ENCODE results near the gene ZNF765. TPM values are rescaled to one million over a fixed set of nuclear protein-coding genes. Genes with fewer than 3 reads are reported as not detected.
"Not testable (repeated sequence)": the region's sequence is repeated elsewhere in the genome, so short reads cannot be mapped to it uniquely, and the experiment has no call there.

ZNF765 gene
- total RNA-seq, 2 experiments from 2014 or later: 8.8 to 9.7 TPM

GRCh38 chr19:53474832-53475231 lies 79.9 kb downstream of the ZNF765 start:
- CTCF ChIA-PET, POLR2A ChIA-PET: not testable (repeated sequence)

- CTCF ChIA-PET, POLR2A ChIA-PET: not testable (repeated sequence)
These were observed 80.5 kb downstream of the ZNF765 start for GRCh38 chr19:53475470-53475869.

Other genes starting within 250 kb of the ZNF765 start
- 1 to 10 TPM; 6.7 to 7.8 TPM for gene ZNF347, start 236.1 kb upstream of the ZNF765 start, total RNA-seq
- gene ZNF665, start 201.8 kb upstream of the ZNF765 start, total RNA-seq: 1 to 10 TPM; 3.5 to 4.3 TPM
- gene ZNF677, start 140.3 kb upstream of the ZNF765 start, total RNA-seq: 1 to 10 TPM; 4.9 to 5.0 TPM
- gene VN1R2, start 136.9 kb upstream of the ZNF765 start, total RNA-seq: not detected
- not detected for gene VN1R4, start 127.4 kb upstream of the ZNF765 start, total RNA-seq
- 1 to 10 TPM; 4.8 to 5.1 TPM for gene ZNF845, start 61.4 kb upstream of the ZNF765 start, total RNA-seq
- 10 to 100 TPM; 17.0 to 18.3 TPM for gene ZNF525, start 29.4 kb upstream of the ZNF765 start, total RNA-seq
- 1 to 10 TPM; 9.5 to 9.7 TPM for gene ZNF761, start 36.8 kb downstream of the ZNF765 start, total RNA-seq
- 1 to 10 TPM; 5.7 to 6.0 TPM for gene ZNF813, start 72.6 kb downstream of the ZNF765 start, total RNA-seq
- 10 to 100 TPM; 15.6 to 18.8 TPM for gene ZNF331, start 143.0 kb downstream of the ZNF765 start, total RNA-seq
- gene DPRX, start 236.8 kb downstream of the ZNF765 start, total RNA-seq: not detected